Measurements from ENCODE around the gene P3H2.
"Not testable (repeated sequence)": the region's sequence is repeated elsewhere in the genome, so short reads cannot be mapped to it uniquely, and the experiment has no call there.

Gene P3H2, protein sequence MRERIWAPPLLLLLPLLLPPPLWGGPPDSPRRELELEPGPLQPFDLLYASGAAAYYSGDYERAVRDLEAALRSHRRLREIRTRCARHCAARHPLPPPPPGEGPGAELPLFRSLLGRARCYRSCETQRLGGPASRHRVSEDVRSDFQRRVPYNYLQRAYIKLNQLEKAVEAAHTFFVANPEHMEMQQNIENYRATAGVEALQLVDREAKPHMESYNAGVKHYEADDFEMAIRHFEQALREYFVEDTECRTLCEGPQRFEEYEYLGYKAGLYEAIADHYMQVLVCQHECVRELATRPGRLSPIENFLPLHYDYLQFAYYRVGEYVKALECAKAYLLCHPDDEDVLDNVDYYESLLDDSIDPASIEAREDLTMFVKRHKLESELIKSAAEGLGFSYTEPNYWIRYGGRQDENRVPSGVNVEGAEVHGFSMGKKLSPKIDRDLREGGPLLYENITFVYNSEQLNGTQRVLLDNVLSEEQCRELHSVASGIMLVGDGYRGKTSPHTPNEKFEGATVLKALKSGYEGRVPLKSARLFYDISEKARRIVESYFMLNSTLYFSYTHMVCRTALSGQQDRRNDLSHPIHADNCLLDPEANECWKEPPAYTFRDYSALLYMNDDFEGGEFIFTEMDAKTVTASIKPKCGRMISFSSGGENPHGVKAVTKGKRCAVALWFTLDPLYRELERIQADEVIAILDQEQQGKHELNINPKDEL

GRCh38 chr3:190120269-190121060 lies at the start of gene P3H2:
Gene P3H2 (minus strand): TSS chr3:190120897. CDS start chr3:190120731, 166 bp downstream.
- peak within 1 kb of the TSS; percentile 81 for H3K4me3 ChIP-seq (ENCODE audit: low read depth, low read length)
- DNase-seq (ENCODE audit: low read depth): peak; percentile 94
- peak; percentile 66 for TF ChIP-seq CTCF (conservative IDR thresholded peaks at IDR 0.05; ENCODE audit: low read depth, low read length)

GRCh38 chr3:190169877-190170276 lies 49.2 kb upstream of the P3H2 start:
- TF ChIP-seq CTCF (conservative IDR thresholded peaks at IDR 0.05; ENCODE audit: low read depth, low read length): no peak
- no peak overlapping the region for H3K4me3 ChIP-seq (ENCODE audit: low read depth, low read length)
- no peak for DNase-seq (ENCODE audit: low read depth)

DNA sequence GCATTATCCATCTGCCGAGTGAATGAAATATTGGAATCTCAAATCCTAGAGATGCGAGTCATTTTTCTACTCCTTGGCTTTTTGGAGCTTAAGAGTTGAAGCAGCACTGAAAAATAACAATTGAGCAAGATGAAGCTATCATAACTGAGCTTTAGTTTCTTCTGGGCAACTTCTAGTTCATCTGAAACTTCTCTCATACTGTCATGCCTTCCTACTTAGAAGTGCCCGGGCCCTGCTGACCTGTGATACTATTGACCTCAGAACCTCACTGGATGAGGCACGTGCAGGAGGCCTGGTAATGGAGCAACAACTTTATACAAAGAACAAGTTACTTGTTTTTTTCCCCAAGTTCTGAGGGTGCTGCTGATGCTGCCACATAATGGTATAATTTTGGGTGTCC lies 48.5 kb upstream of the P3H2 start:
- no peak overlapping the region for H3K4me3 ChIP-seq (ENCODE audit: low read depth, low read length)
- DNase-seq (ENCODE audit: low read depth): no peak
- TF ChIP-seq CTCF (conservative IDR thresholded peaks at IDR 0.05; ENCODE audit: low read depth, low read length): no peak

GRCh38 chr3:190167936-190168680 lies 47.4 kb upstream of the P3H2 start:
- DNase-seq (ENCODE audit: low read depth): no peak
- no peak for TF ChIP-seq CTCF (conservative IDR thresholded peaks at IDR 0.05; ENCODE audit: low read depth, low read length)
- H3K4me3 ChIP-seq (ENCODE audit: low read depth, low read length): no peak overlapping the region

DNA sequence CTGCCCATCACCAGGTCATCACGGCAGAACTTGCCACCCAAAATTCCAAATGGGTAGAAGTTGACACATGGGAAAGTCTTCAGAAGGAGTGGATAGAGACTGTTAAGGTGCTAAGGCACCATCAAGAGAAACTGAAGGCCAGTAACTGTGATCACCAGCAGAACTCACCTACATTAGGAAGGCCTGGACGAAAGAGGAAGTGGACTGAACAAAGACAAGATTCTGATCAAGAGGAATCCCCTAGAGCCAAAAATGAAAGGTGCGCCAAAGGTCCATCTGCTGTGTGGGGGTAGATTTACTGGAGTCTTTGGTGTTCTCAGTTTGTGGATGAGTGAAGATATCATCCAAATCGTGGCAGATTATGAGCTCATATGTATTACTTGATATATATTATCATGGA lies 46.3 kb upstream of the P3H2 start:
- no peak for DNase-seq (ENCODE audit: low read depth)
- no peak for TF ChIP-seq CTCF (conservative IDR thresholded peaks at IDR 0.05; ENCODE audit: low read depth, low read length)
- H3K4me3 ChIP-seq (ENCODE audit: low read depth, low read length): no peak overlapping the region

GRCh38 chr3:190165253-190165652 lies 44.6 kb upstream of the P3H2 start:
- no peak for DNase-seq (ENCODE audit: low read depth)
- no peak overlapping the region for H3K4me3 ChIP-seq (ENCODE audit: low read depth, low read length)
- TF ChIP-seq CTCF (conservative IDR thresholded peaks at IDR 0.05; ENCODE audit: low read depth, low read length): no peak

- not testable (repeated sequence) for DNase-seq (ENCODE audit: low read depth); H3K4me3 ChIP-seq (ENCODE audit: low read depth, low read length)
Measured at GRCh38 chr3:190162013-190162412, 41.3 kb upstream of the P3H2 start.

Data from choroid plexus epithelial cell (primary cell).